ENCODE results near the gene RAB15. TPM values are rescaled to one million over a fixed set of nuclear protein-coding genes. Genes with fewer than 3 reads are reported as not detected.

Gene RAB15
- total and polyA plus RNA-seq, 2 of the 8 experiments (the other 6 are each of a cell fraction or from before 2014, with no cell fraction given): 38.8 to 58.1 TPM

DNA sequence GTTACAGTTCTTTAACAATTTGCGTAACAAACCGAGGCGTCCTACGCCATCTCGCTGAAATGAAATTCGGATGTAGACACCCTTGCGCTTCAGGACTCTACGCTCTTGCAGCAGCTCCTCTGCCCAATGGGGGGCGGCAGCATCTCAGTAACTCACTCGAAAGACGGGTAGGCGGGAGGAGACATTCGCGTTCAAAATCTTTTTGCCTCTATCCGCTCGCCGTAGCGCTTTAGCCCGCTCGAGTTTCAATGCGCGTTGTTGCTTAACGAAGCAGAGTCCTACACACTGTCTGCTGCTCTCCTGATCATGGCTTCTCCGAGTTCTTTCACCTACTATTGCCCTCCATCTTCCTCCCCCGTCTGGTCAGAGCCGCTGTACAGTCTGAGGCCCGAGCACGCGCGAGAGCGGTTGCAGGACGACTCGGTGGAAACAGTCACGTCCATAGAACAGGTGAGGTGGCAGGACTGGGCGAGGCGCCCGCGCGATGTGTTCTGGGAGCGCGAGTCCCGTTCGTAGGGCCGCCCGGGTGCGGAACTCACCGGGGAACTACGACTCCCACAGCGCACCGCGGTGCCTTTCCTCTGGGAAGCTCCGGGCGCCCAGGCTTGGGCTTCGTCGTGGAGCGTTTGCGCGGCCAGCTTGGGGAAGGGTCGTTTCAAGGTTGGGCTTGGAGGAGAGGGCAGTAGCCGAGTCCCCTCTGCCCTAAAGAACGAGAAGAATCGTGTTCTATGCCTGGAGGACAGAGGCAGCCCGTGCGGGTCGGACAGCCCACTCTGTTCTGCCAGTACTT lies 14.7 kb upstream of the RAB15 start, which contains the start of gene FNTB:
Gene FNTB, plus strand, starts transcription at position 248 of the 790 bp plus-strand sequence. Its CDS starts 59 bp downstream, at position 307.
- DNase-seq (ENCODE audit: low read depth in 1 of 2, low spot score in 2 of 2): peak; percentile 90 to 95
- Histone ChIP-seq H4K20me1 (replicated peaks in 1 of 2; ENCODE audit: control insufficient read depth in 1 of 2, insufficient read depth in 2 of 2, low read length in 2 of 2) (no peaks in the 10 kb centered on the region), H3K23me2 (ENCODE audit: low read depth, low read length) (peaks cover 4% of the 10 kb centered on the region; the same call in 1 of the 2 replicates), H2AK5ac (ENCODE audit: low read depth, low read length) (no peak within 1 kb of the TSS; the same call in 1 of the 2 replicates), H4K91ac (replicated peaks; ENCODE audit: insufficient read length, low read length) (peak within 1 kb of the TSS; percentile 90), H3K14ac (ENCODE audit: insufficient read length) (no peak within 1 kb of the TSS), H3K4me1 (replicated peaks in 1 of 4; ENCODE audit: control insufficient read depth in 3 of 4, insufficient read depth in 4 of 4, low read length in 3 of 4) (peaks cover 0 to 2% (median 0%) of the 10 kb centered on the region in 4 experiments; a peak in 2 of 7 replicates), H2AFZ (ENCODE audit: low read length) (peak within 1 kb of the TSS; percentile 84; the same call in 1 of the 2 replicates), H2BK12ac (ENCODE audit: low read depth, low read length) (no peak within 1 kb of the TSS), H2BK15ac (ENCODE audit: low read length) (peak within 1 kb of the TSS; percentile 23), H3K27ac (ENCODE audit: low read depth, low read length) (peak within 1 kb of the TSS; percentile 42; the same call in 1 of the 2 replicates), H4K5ac (ENCODE audit: insufficient read length, low read depth, low read length) (peak within 1 kb of the TSS; percentile 99), H3K9ac (replicated peaks in 1 of 4; ENCODE audit: extremely low read depth in 1 of 4, low read depth in 3 of 4, low read length in 3 of 4) (peak within 1 kb of the TSS; percentile 60 to 89 (median 71)), H3K23ac (ENCODE audit: insufficient read length) (no peak within 1 kb of the TSS), H3K36me3 (ENCODE audit: control insufficient read depth in 2 of 4, insufficient read depth in 4 of 4, low read length in 3 of 4) (no peaks in the 10 kb centered on the region), H3K4me2 (ENCODE audit: insufficient read depth in 1 of 2, low read depth in 2 of 2, low read length in 2 of 2) (peak within 1 kb of the TSS; percentile 74 to 86), H3K56ac (replicated peaks; ENCODE audit: insufficient read length, low read depth, low read length) (peak within 1 kb of the TSS; percentile 90), H3K4ac (replicated peaks; ENCODE audit: insufficient read length, low read depth, low read length) (no peak within 1 kb of the TSS), H3K4me3 (ENCODE audit: extremely low read depth in 1 of 4, insufficient read depth in 2 of 4, low read depth in 3 of 4, low read length in 4 of 4) (peak within 1 kb of the TSS; percentile 55 to 75 (median 74)), H2BK5ac (ENCODE audit: low read depth, low read length) (peak within 1 kb of the TSS; percentile 94), H3K18ac (ENCODE audit: extremely low read depth, low read length) (peak within 1 kb of the TSS; percentile 84), H2BK120ac (replicated peaks; ENCODE audit: low read depth, low read length) (no peak within 1 kb of the TSS), H2BK20ac (ENCODE audit: low read length) (peak within 1 kb of the TSS; percentile 63; the same call in 1 of the 2 replicates), H4K8ac (ENCODE audit: extremely low read depth, insufficient read depth, low read length) (peak within 1 kb of the TSS; percentile 51; the same call in 1 of the 2 replicates), H3K27me3 (replicated peaks in 1 of 4; ENCODE audit: control insufficient read depth in 3 of 4, extremely low read depth in 1 of 4, insufficient read depth in 3 of 4, low read length in 3 of 4) (no peaks in the 10 kb centered on the region; a peak in 2 of 7 replicates), H3K79me1 (ENCODE audit: low read depth, low read length) (0 out of 2 replicates have a peak, but pooled peaks cover 2% of the 10 kb centered on the region), H3K9me3 (ENCODE audit: insufficient read depth in 2 of 2, low read depth in 1 of 2, low read length in 1 of 2) (no peaks in the 10 kb centered on the region), H3K79me2 (ENCODE audit: control insufficient read depth in 1 of 2, insufficient read depth in 2 of 2, low read length in 2 of 2) (peaks cover 0 to 19% of the 10 kb centered on the region in 2 experiments; a peak in 2 of 4 replicates)
- WGBS, 2 experiments (ENCODE audit: extremely low coverage in 1 of 2, insufficient coverage in 1 of 2, insufficient read length in 1 of 2, insufficient replicate concordance in 2 of 2, low coverage in 1 of 2, low lambda C conversion rate in 2 of 2, missing lambda C conversion rate in 1 of 2): 2% methylated on average over 65 of the region's 65 CpGs; no CpG with 5 or more reads in 1 of the 2 experiments
- FAIRE-seq: peak; percentile 73
- ChIA-PET POLR2A (ENCODE audit: partially characterized antibody) (interaction anchor here (0.5 to 2.9 kb wide), 17 partner anchors 8 to 116 kb away, joined by 3 to 17 read pairs (median 4); partner anchors contain the start of gene MAX), CTCF (ENCODE audit: partially characterized antibody) (interaction anchor here (0.6 to 4.4 kb wide), 24 partner anchors 12 to 766 kb away, joined by 3 to 45 read pairs (median 4); partner anchors contain the start of genes GPX2 and MAX)
- TF ChIP-seq RAD21 (IDR thresholded peaks at IDR 0.05 in 1 of 2, conservative IDR thresholded peaks at IDR 0.05 in 1 of 2; ENCODE audit: low read depth in 2 of 2, low read length in 2 of 2) (peak; percentile 84 to 87), RNF2 (IDR thresholded peaks at IDR 0.05; ENCODE audit: borderline replicate concordance, low read depth, low read length, missing control alignments, poor library complexity, severe bottlenecking) (no peak), BCL11A (IDR thresholded peaks at IDR 0.05; ENCODE audit: low read depth in 2 of 2, low read length in 2 of 2) (no peak), RBBP5 (IDR thresholded peaks at IDR 0.05; ENCODE audit: borderline replicate concordance, low read depth, low read length) (peak; percentile 71; the same call in 1 of the 2 replicates), POU5F1 (IDR thresholded peaks at IDR 0.05; ENCODE audit: low read depth, low read length) (no peak), TAF1 (IDR thresholded peaks at IDR 0.05; ENCODE audit: low read depth, low read length) (peak; percentile 61; the same call in 1 of the 2 replicates), CREB1 (IDR thresholded peaks at IDR 0.05) (peak; percentile 56), CEBPB (IDR thresholded peaks at IDR 0.05; ENCODE audit: low read depth, low read length) (no peak; the same call in none of the 2 replicates), TAF7 (optimal IDR thresholded peaks at IDR 0.05; ENCODE audit: borderline replicate concordance, low read depth, low read length) (no peak), CTBP2 (IDR thresholded peaks at IDR 0.05; ENCODE audit: borderline replicate concordance, insufficient read depth, insufficient read length, low read length) (no peak)

Data from H1 (cell line).